WTC11 (cell line): Measurements from ENCODE around the gene RPS6KA5. TPM values are rescaled to one million over a fixed set of nuclear protein-coding genes. Genes with fewer than 3 reads are reported as not detected.

Experiments used
- ATAC-seq: fragments of 200-7000 bp; cut with Tn5 transposase; 2 replicates; pipeline ENCODE4 v1.10.0; 2021; ENCODE audit warnings: mild to moderate bottlenecking, moderate library complexity
- CTCF ChIA-PET: fragments of 300-600 bp; sonication (Branson Sonifier 250); formaldehyde crosslinking; loops from one replicate; lab custom pipeline; 2021; ENCODE audit warnings: antibody characterized with exemption; lab: Charles Lee
- POLR2A ChIA-PET: fragments of 350-600 bp; sonication (Branson Sonifier 250); formaldehyde crosslinking; loops from one replicate; lab custom pipeline; 2021; ENCODE audit warnings: antibody characterized with exemption; lab: Charles Lee
- DNase-seq: peaks from one replicate; pipeline ENCODE4 v3.0.0; 2021; ENCODE audit warnings: low spot score
- H3K27ac Mint-ChIP-seq: 2 replicates; pipeline ENCODE4 v1.8.0; 2021; ENCODE audit warnings: mixed read lengths
- H3K27me3 Mint-ChIP-seq: 2 replicates; pipeline ENCODE4 v1.8.0; 2021; ENCODE audit warnings: low read depth, mild to moderate bottlenecking, moderate library complexity, mixed read lengths
- H3K36me3 Mint-ChIP-seq: 2 replicates; pipeline ENCODE4 v1.8.0; 2021; ENCODE audit warnings: mixed read lengths
- H3K4me1 Mint-ChIP-seq: 2 replicates; pipeline ENCODE4 v1.8.0; 2022; ENCODE audit warnings: mixed read lengths
- H3K4me3 Mint-ChIP-seq: 2 replicates; pipeline ENCODE4 v1.8.0; 2021; ENCODE audit warnings: mild to moderate bottlenecking, moderate library complexity, mixed read lengths
- H3K9me3 Mint-ChIP-seq: 2 replicates; pipeline ENCODE4 v1.8.0; 2021; ENCODE audit warnings: mixed read lengths
- ARID4B ChIP-seq: sonication (generic); formaldehyde crosslinking; IDR thresholded peaks from 2 replicates; pipeline ENCODE4 v1.8.0; 2023; ENCODE audit warnings: missing genetic modification reagents, mild to moderate bottlenecking, borderline replicate concordance
- ATF1 ChIP-seq: sonication (generic); formaldehyde crosslinking; IDR thresholded peaks from 2 replicates; pipeline ENCODE4 v1.8.1; 2023; ENCODE audit warnings: mild to moderate bottlenecking, moderate library complexity, missing genetic modification reagents
- ATF2 ChIP-seq: sonication (generic); formaldehyde crosslinking; IDR thresholded peaks from 2 replicates; pipeline ENCODE4 v1.8.1; 2022; ENCODE audit warnings: low read depth, missing genetic modification reagents, borderline replicate concordance
- CREM ChIP-seq: sonication (generic); formaldehyde crosslinking; IDR thresholded peaks from 2 replicates; pipeline ENCODE4 v1.8.1; 2022; ENCODE audit warnings: mild to moderate bottlenecking, missing genetic modification reagents, moderate library complexity
- CTCF ChIP-seq: fragments of 200-600 bp; IDR thresholded peaks from 2 replicates; pipeline ENCODE4 v1.8.0; 2022; ENCODE audit warnings: antibody characterized with exemption
- ETV6 ChIP-seq: sonication (generic); formaldehyde crosslinking; IDR thresholded peaks from 2 replicates; pipeline ENCODE4 v1.8.1; 2022; ENCODE audit warnings: mild to moderate bottlenecking, missing genetic modification reagents
- FOXJ3 ChIP-seq: sonication (generic); formaldehyde crosslinking; IDR thresholded peaks from 2 replicates; pipeline ENCODE4 v1.9.0; 2021; ENCODE audit warnings: missing genetic modification reagents, mild to moderate bottlenecking, borderline replicate concordance
- KAT7 ChIP-seq: sonication (generic); formaldehyde crosslinking; IDR thresholded peaks from 2 replicates; pipeline ENCODE4 v1.8.1; 2023; ENCODE audit warnings: missing genetic modification reagents, mild to moderate bottlenecking, borderline replicate concordance
- MXD4 ChIP-seq: fragments of 250-450 bp; sonication (Bioruptor Pico); IDR thresholded peaks from 2 replicates; pipeline ENCODE4 v1.8.0; 2021; ENCODE audit warnings: mild to moderate bottlenecking, moderate library complexity, borderline replicate concordance
- NFE2L1 ChIP-seq: sonication (generic); formaldehyde crosslinking; IDR thresholded peaks from 2 replicates; pipeline ENCODE4 v1.8.1; 2023; ENCODE audit warnings: missing genetic modification reagents
- NR3C1 ChIP-seq: sonication (generic); formaldehyde crosslinking; conservative IDR thresholded peaks from 2 replicates; pipeline ENCODE4 v1.8.1; 2023; ENCODE audit warnings: low read depth, mild to moderate bottlenecking, missing genetic modification reagents
- RELA ChIP-seq: sonication (generic); formaldehyde crosslinking; IDR thresholded peaks from 2 replicates; pipeline ENCODE4 v1.8.1; 2022; ENCODE audit warnings: missing genetic modification reagents, mild to moderate bottlenecking, borderline replicate concordance
- SMAD4 ChIP-seq: sonication (generic); formaldehyde crosslinking; IDR thresholded peaks from 2 replicates; pipeline ENCODE4 v1.8.0; 2022; ENCODE audit warnings: mild to moderate bottlenecking, missing genetic modification reagents
- TEAD1 ChIP-seq: sonication (generic); formaldehyde crosslinking; IDR thresholded peaks from 2 replicates; pipeline ENCODE4 v1.8.0; 2022; ENCODE audit warnings: mild to moderate bottlenecking, missing genetic modification reagents
- TP53 ChIP-seq: sonication (generic); formaldehyde crosslinking; IDR thresholded peaks from 2 replicates; pipeline ENCODE4 v1.8.1; 2023; ENCODE audit warnings: mild to moderate bottlenecking, missing genetic modification reagents
- USF1 ChIP-seq: sonication (generic); formaldehyde crosslinking; IDR thresholded peaks from 2 replicates; pipeline ENCODE4 v1.8.0; 2022; ENCODE audit warnings: mild to moderate bottlenecking, missing genetic modification reagents
- ZBTB43 ChIP-seq: sonication (generic); formaldehyde crosslinking; IDR thresholded peaks from 2 replicates; pipeline ENCODE4 v1.8.1; 2023; ENCODE audit warnings: mild to moderate bottlenecking, missing genetic modification reagents
- ZNF138 ChIP-seq: sonication (generic); formaldehyde crosslinking; conservative IDR thresholded peaks from 2 replicates; pipeline ENCODE4 v1.8.1; 2022; ENCODE audit warnings: mild to moderate bottlenecking, moderate library complexity, missing genetic modification reagents
- ZNF416 ChIP-seq: fragments of 250-450 bp; sonication (Bioruptor Pico); IDR thresholded peaks from 2 replicates; pipeline ENCODE4 v1.9.0; 2021; ENCODE audit warnings: mild to moderate bottlenecking, inconsistent platforms
- ZNF532 ChIP-seq: fragments of 250-450 bp; sonication (Bioruptor Pico); IDR thresholded peaks from 2 replicates; pipeline ENCODE4 v1.9.0; 2021; ENCODE audit warnings: mild to moderate bottlenecking, borderline replicate concordance
- total RNA-seq: library from RNA; stranded (reverse); gene quantifications from 3 replicates; pipeline ENCODE4 v1.2.3, GENCODE V29; 2021

Gene RPS6KA5
- total RNA-seq, 1 experiment from 2014 or later, result 5.2 TPM

- no peak for TF ChIP-seq CREM
- TF ChIP-seq MXD4 (CRISPR knock-in tag), result no peak
- TF ChIP-seq ETV6 (CRISPR knock-in tag), result no peak
- TF ChIP-seq TEAD1 (CRISPR knock-in tag), result no peak
- TF ChIP-seq CTCF, result no peak
- TF ChIP-seq KAT7, result no peak
- no peak for TF ChIP-seq ARID4B (CRISPR knock-in tag)
- no peak for TF ChIP-seq ZNF138 (CRISPR knock-in tag)
- TF ChIP-seq USF1 (CRISPR knock-in tag), result no peak
- TF ChIP-seq FOXJ3 (CRISPR knock-in tag), result no peak
Observed at GRCh38 chr14:90991690-90992443, 68.6 kb downstream of the RPS6KA5 start (continued).

- CTCF ChIA-PET, result no interaction called here
- POLR2A ChIA-PET, result no interaction called here
- Mint-ChIP-seq H3K4me1 (no peaks in the 10 kb centered on the region), H3K9me3 (no peaks in the 10 kb centered on the region), H3K27ac (no peak overlapping the region), H3K36me3 (no peaks in the 10 kb centered on the region), H3K27me3 (no peaks in the 10 kb centered on the region), H3K4me3 (no peak overlapping the region)
- DNase-seq (no peak), ATAC-seq (no peak)
- TF ChIP-seq NFE2L1 (CRISPR knock-in tag) (no peak), ZNF532 (CRISPR knock-in tag) (no peak), NR3C1 (CRISPR knock-in tag) (no peak), ZNF416 (no peak), FOXJ3 (CRISPR knock-in tag) (no peak), RELA (no peak), TP53 (CRISPR knock-in tag) (no peak), SMAD4 (CRISPR knock-in tag) (no peak), ATF1 (CRISPR knock-in tag) (no peak), ZBTB43 (CRISPR knock-in tag) (no peak), CREM (no peak), ATF2 (no peak)
Observed at GRCh38 chr14:90990141-90990540, 70.3 kb downstream of the RPS6KA5 start.
